GM10266 (cell line): ENCODE results near the gene CFAP46.
"Not testable (repeated sequence)": the region's sequence is repeated elsewhere in the genome, so short reads cannot be mapped to it uniquely, and the experiment has no call there.

ENCODE experiments used
- DNase-seq: peaks from one replicate; pipeline ENCODE4 v3.0.0; 2012; ENCODE audit errors: extremely low spot score
- TF ChIP-seq, protein P1 (sequence below): IDR thresholded peaks from 2 replicates; pipeline ENCODE4 v1.5.1; 2012; ENCODE audit warnings: mild to moderate bottlenecking, low read depth; ENCODE audit not compliant: control insufficient read depth, insufficient read depth; ENCODE audit errors: missing control alignments

CFAP46 gene

DNA sequence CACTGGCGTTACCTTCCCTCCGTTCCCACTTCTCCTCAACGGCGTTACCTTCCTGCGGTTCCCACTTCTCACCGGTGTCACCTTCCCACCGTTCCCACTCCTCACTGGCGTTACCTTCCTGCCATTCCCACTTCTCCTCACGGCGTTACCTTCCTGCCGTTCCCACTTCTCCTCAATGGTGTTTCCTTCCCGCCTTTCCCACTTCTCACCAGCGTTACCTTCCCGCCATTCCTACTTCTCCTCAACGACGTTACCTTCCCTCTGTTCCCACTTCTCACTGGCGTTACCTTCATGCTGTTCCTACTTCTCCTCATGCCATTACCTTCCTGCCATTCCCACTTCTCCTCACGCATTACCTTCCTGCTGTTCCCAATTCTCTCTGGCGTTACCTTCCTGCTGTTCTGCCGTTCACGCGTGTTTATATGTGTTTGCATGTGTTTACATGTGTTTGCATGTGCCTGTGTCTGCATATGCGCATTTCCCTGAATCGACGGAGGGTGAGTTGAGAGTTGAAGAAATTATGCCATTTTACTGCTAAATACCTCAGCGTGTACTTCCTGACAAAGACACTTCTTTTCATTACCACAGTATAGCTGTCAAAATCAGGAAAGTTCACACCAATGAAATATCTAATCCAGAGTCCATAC lies 23.2 kb upstream of the CFAP46 start:
- no peak for DNase-seq
- TF ChIP-seq, protein P1, sequence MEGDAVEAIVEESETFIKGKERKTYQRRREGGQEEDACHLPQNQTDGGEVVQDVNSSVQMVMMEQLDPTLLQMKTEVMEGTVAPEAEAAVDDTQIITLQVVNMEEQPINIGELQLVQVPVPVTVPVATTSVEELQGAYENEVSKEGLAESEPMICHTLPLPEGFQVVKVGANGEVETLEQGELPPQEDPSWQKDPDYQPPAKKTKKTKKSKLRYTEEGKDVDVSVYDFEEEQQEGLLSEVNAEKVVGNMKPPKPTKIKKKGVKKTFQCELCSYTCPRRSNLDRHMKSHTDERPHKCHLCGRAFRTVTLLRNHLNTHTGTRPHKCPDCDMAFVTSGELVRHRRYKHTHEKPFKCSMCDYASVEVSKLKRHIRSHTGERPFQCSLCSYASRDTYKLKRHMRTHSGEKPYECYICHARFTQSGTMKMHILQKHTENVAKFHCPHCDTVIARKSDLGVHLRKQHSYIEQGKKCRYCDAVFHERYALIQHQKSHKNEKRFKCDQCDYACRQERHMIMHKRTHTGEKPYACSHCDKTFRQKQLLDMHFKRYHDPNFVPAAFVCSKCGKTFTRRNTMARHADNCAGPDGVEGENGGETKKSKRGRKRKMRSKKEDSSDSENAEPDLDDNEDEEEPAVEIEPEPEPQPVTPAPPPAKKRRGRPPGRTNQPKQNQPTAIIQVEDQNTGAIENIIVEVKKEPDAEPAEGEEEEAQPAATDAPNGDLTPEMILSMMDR, result no peak

DNA sequence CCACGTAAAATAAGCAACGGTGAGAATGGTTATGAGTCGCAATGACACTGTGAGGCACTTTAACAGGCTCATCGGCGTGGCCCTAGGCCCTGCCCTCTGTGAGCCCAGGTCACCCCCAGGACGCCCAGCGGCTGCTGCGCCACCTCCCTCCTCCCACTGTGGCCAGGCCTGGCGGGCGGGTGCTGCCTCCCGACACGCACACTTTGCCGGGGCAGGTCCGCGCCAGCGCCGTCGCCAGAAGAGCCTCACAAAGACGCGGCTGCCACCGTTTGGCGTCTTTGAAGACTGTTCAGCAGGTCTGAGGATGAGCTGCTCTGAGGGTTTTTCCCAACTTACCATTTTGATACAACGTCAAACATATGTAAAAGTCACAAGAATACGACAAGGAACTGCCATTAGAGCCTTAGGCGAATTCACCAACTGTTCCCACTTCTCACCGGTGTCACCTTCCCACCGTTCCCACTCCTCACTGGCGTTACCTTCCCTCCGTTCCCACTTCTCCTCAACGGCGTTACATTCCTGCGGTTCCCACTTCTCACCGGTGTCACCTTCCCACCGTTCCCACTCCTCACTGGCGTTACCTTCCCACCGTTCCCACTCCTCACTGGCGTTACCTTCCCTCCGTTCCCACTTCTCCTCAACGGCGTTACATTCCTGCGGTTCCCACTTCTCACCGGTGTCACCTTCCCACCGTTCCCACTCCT lies 22.5 kb upstream of the CFAP46 start:
- DNase-seq, result not testable (repeated sequence)

DNA sequence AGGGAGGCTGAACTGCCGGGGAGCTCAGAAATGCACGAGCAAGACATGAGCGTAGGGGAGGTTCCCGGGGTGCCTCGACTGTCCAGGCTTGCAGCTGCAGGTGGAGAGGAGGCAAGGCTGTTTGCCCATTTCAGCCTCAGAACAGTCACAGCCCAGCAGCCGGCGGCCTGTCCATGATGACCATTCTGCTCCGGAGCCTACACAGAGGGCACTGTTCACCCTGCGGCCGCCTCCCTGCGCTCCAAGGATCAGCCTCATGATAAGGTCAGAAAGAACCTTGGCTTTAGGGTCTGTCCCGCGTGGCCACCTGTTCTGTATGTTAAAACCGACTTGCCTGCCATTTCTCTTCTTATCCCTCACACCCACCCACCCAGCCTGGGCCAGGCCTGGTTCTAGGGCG lies 21.9 kb upstream of the CFAP46 start:
- DNase-seq, result no peak
- TF ChIP-seq, protein P1, result no peak

DNA sequence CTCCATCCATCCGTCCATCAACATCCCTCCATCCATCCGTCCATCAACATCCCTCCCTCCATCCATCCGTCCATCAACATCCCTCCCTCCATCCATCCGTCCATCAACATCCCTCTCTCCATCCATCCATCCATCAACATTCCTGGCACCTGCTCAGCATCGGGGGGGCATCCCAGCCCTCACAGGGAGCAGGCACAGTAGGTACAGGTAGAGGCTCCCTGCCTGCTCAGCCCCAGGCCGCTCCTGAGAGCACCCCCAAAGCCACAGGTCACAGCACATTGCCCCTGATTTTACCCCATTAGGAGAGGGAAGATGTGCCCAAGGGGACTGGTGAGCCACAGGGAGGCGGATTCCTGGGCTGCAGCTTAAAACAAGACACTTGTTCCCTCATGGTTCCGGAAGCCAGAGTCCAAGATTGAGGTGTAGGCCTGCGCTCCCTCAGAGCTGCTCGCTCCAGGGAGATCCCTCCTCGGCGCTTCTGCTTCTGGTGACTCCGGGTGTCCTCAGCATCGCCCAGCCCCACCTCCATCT lies 21.1 kb upstream of the CFAP46 start:
- TF ChIP-seq, protein P1, result no peak

DNA sequence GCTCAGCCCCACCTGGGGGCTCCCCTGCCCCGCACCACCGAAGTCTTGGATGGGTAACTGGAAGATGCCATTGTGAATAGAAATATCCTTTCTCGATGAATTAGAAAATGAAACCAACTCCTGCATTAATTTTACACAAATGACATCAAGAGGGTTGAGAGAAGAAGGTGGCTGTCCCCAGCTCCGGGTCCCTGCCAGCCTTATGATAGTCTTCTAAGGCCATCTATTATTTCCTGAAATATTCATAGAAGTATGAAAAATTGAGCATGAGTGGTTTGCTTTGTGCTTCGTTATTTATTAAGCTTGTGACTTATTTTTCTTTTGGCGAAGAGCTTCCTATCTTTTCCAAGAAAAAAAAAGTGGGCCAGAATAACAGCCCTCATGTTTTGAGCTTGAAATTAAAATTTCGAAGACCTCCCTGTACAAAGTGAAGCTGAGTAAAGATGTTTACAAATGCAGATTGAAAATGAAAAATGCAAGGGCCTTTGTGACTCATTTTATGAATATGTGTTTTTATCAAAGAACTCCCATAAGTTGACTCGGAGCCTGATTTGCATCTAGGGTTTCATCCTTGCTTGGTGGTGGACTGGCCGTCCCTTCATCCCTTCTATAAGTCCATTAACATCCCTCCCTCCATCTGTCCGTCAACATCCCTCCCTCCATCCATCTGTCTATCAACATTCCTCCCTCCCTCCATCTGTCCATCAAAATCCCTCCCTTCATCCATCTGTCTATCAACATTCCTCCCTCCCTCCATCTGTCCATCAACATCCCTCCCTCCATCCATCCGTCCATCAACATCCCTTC lies 20.5 kb upstream of the CFAP46 start:
- peak; percentile 59 for DNase-seq
- TF ChIP-seq, protein P1, result no peak

More for the DNA sequence above, 21.1 kb upstream of the CFAP46 start:
- DNase-seq, result no peak

DNA sequence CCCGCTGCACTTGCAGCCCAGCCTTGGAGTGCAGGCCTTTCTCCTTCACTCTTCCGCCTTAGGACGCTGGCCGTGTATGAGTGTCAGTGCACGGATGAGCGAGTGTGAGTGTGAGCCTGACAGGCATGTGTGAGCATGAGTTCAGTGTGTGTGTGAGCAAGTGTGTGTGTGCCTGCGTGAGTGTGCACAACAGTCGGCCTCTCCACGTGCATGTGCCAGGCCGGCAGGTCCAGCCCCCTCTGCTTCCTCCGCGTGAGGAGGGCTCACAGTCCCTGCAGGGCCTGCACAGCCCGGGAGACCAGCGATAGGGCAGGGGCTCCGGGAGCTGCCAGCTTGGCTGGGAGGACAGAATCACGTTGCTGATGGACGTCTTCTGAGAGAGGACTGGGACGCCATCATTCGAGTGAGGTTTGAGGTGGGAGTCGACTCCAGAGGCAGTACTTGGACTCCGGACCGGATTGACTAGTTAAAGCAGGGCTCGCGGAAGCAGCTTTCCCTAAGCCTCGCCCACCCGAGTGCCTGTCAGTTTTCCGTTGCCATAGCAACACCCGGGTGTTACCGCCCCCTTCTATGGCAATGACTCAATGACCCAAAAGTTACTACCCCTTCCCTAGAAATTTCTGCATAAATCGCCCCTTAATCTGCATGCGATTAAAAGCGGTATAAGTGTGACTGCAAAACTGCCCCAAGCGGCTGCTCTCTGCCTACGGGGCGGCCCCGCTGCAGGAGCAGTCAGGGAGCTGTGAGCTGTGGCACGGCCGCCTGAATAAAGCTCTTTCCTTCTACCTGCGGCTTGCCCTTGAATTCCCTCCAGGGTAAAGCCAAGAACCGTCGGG lies 19.6 kb upstream of the CFAP46 start:
- TF ChIP-seq, protein P1, result peak; percentile 15
- peak; percentile 78 for DNase-seq

DNA sequence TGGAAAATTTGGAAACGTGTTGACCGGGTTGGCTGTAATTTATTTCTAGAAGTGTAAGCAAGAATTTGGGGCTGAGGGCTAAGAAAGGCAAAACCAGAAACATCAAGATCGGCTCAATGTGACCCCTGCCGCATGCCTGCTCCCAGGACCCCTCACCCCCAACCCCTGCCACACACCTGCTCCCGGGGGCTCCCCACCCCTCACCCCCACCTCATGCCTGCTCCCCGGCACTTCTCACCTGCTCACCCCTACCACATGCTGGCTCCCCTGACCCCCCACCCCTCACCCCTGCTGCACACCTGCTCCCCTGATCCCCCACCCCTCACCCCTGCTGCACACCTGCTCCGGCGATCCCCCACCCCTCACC lies 19.0 kb upstream of the CFAP46 start:
- TF ChIP-seq, protein P1, result no peak
- no peak for DNase-seq
